Measurements from ENCODE around the gene ERCC6L.
"Not testable (repeated sequence)": the region's sequence is repeated elsewhere in the genome, so short reads cannot be mapped to it uniquely, and the experiment has no call there.

The ERCC6L gene

DNA sequence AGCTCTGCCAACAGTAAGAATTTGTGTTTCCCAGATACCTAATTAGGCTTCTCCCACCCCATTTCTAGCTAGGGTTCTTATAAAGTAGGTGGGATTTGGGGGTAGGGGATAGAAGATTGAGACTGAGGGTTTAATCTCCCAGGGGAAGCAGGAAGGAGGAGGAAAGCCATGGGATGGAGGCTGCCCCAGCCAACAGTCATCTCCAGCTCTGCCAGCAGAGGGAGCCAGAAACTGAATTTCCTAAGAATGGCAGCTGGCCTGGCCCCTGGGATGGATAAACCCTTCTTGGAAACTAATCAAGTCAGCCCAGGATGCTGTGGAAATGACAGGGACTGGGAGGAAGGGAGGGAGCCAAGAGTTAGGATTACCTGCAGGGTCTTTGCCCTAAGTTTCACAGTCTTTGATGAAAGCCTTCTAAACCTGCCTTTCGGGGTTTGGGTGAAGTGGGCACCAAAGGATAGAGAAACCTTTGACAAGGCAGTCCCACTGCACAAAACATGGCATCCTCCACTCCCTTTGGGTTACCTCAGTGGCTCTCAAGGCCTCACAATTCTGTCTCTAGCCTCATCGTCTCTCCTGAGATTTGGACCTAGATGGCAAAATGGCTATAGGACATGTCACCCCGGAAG is 6.7 kb upstream of the ERCC6L start:
- Histone ChIP-seq H3K9ac (ENCODE audit: low read depth, low read length) (no peak overlapping the region), H3K4me1 (ENCODE audit: control insufficient read depth, insufficient read depth, low read length) (no peaks in the 10 kb centered on the region), H3K4me3 (ENCODE audit: low read length) (no peak overlapping the region), H3K4me2 (ENCODE audit: low read length) (no peak overlapping the region), H3K9me3 (replicated peaks; ENCODE audit: low read length) (no peaks in the 10 kb centered on the region), H3K36me3 (ENCODE audit: insufficient read depth, low read length) (no peaks in the 10 kb centered on the region), H3K27me3 (ENCODE audit: control insufficient read depth, insufficient read depth, low read length) (peaks cover 14% of the 10 kb centered on the region)

DNA sequence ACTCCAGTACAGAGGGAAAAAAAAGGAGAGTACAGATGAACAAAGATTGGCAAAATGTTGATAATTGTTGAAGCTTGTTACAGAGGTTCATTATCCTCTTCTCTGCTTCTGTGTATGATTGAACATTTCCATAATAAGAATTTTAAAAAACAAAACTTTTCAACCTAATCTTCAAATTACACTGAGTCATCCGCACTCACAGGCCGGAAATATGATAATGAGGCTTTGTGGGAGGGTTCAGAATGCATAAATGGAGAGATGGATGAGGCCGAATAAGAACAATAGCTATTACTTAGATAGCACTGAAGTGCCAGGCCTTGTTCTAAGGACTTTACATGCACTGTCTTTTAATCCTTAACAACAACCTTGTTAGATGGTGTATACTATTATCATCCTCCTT is 4.6 kb upstream of the ERCC6L start:
- peaks cover 14% of the 10 kb centered on the region for H3K27me3 ChIP-seq (ENCODE audit: control insufficient read depth, insufficient read depth, low read length)
- H3K4me3 ChIP-seq (ENCODE audit: low read length), result no peak overlapping the region
- H3K9me3 ChIP-seq (replicated peaks; ENCODE audit: low read length), result no peaks in the 10 kb centered on the region
- peak overlapping the region; percentile 12 for H3K4me2 ChIP-seq (ENCODE audit: low read length)
- H3K9ac ChIP-seq (ENCODE audit: low read depth, low read length), result no peak overlapping the region
- no peaks in the 10 kb centered on the region for H3K4me1 ChIP-seq (ENCODE audit: control insufficient read depth, insufficient read depth, low read length)
- no peaks in the 10 kb centered on the region for H3K36me3 ChIP-seq (ENCODE audit: insufficient read depth, low read length)

- Histone ChIP-seq H3K9me3 (replicated peaks; ENCODE audit: low read length) (no peaks in the 10 kb centered on the region), H3K4me1 (ENCODE audit: control insufficient read depth, insufficient read depth, low read length) (no peaks in the 10 kb centered on the region), H3K36me3 (ENCODE audit: insufficient read depth, low read length) (no peaks in the 10 kb centered on the region), H3K27me3 (ENCODE audit: control insufficient read depth, insufficient read depth, low read length) (peaks cover 7% of the 10 kb centered on the region), H3K4me2 (ENCODE audit: low read length) (no peak overlapping the region), H3K4me3 (ENCODE audit: low read length) (no peak overlapping the region), H3K9ac (ENCODE audit: low read depth, low read length) (no peak overlapping the region)
Measured at GRCh38 chrX:72240976-72241375, 2.1 kb upstream of the ERCC6L start.

GRCh38 chrX:72238183-72238582 is 644 bp downstream of the ERCC6L start:
- Histone ChIP-seq H3K9me3 (replicated peaks; ENCODE audit: low read length) (no peaks in the 10 kb centered on the region), H3K4me3 (ENCODE audit: low read length) (peak overlapping the region; percentile 72), H3K9ac (ENCODE audit: low read depth, low read length) (peak overlapping the region; percentile 75), H3K36me3 (ENCODE audit: insufficient read depth, low read length) (no peaks in the 10 kb centered on the region), H3K4me2 (ENCODE audit: low read length) (peak overlapping the region; percentile 85), H3K4me1 (ENCODE audit: control insufficient read depth, insufficient read depth, low read length) (no peaks in the 10 kb centered on the region), H3K27me3 (ENCODE audit: control insufficient read depth, insufficient read depth, low read length) (peaks cover 11% of the 10 kb centered on the region)

DNA sequence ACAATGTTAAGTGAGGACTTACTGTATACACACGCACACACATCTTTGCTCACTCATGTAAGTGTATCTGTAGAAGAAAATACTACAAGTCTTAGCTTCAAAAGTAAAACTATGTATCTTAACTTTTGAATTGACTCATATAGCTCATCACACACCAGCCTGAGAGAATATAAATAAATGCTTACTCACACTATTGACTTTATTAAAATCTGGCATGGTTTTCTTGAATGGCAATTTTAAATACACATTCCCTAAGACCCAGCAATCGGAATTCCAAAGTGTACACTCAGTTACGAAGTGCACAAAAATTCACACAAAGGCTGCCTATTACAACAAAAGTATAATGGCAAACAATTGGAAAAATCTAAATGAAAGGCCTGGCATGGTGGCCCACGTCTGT is 2.0 kb downstream of the ERCC6L start:
- Histone ChIP-seq H3K9me3 (replicated peaks; ENCODE audit: low read length) (no peaks in the 10 kb centered on the region), H3K4me3 (ENCODE audit: low read length) (no peak overlapping the region), H3K36me3 (ENCODE audit: insufficient read depth, low read length) (no peaks in the 10 kb centered on the region), H3K9ac (ENCODE audit: low read depth, low read length) (no peak overlapping the region), H3K4me1 (ENCODE audit: control insufficient read depth, insufficient read depth, low read length) (no peaks in the 10 kb centered on the region), H3K4me2 (ENCODE audit: low read length) (no peak overlapping the region), H3K27me3 (ENCODE audit: control insufficient read depth, insufficient read depth, low read length) (peaks cover 11% of the 10 kb centered on the region)

GRCh38 chrX:72230290-72230689 is 8.5 kb downstream of the ERCC6L start:
- H3K4me2 ChIP-seq (ENCODE audit: low read length), result no peak overlapping the region
- H3K36me3 ChIP-seq (ENCODE audit: insufficient read depth, low read length), result no peaks in the 10 kb centered on the region
- peaks cover 17% of the 10 kb centered on the region for H3K27me3 ChIP-seq (ENCODE audit: control insufficient read depth, insufficient read depth, low read length)
- no peaks in the 10 kb centered on the region for H3K4me1 ChIP-seq (ENCODE audit: control insufficient read depth, insufficient read depth, low read length)
- H3K4me3 ChIP-seq (ENCODE audit: low read length), result no peak overlapping the region
- no peaks in the 10 kb centered on the region for H3K9me3 ChIP-seq (replicated peaks; ENCODE audit: low read length)
- H3K9ac ChIP-seq (ENCODE audit: low read depth, low read length), result no peak overlapping the region

- H3K9ac ChIP-seq (ENCODE audit: low read depth, low read length); H3K4me2 ChIP-seq (ENCODE audit: low read length); H3K4me3 ChIP-seq (ENCODE audit: low read length); H3K36me3 ChIP-seq (ENCODE audit: insufficient read depth, low read length); H3K27me3 ChIP-seq (ENCODE audit: control insufficient read depth, insufficient read depth, low read length); H3K4me1 ChIP-seq (ENCODE audit: control insufficient read depth, insufficient read depth, low read length); H3K9me3 ChIP-seq (replicated peaks; ENCODE audit: low read length): not testable (repeated sequence)
Measured at GRCh38 chrX:72220375-72220774, 18.5 kb downstream of the ERCC6L start.

DNA sequence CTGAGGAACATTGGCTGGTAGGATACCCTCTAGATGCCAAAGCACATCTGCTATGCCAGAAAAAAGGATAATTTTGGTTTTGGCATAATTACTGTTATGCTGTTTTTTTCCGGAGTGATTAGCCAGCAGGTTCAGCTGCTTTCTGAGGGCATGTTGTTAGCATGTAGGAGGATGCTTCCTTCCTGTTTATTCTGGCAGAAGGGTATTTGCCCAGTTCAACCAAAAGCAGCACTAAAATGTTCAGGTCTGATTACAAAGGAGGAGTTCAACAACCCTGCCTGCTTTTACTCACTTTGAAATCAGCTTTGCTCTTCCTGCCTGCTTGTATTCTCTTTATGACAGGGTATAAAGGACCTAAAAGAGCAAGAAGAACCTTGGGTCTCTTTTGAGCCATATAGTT is 21.9 kb downstream of the ERCC6L start:
- Histone ChIP-seq H3K36me3 (ENCODE audit: insufficient read depth, low read length) (no peaks in the 10 kb centered on the region), H3K4me2 (ENCODE audit: low read length) (no peak overlapping the region), H3K9me3 (replicated peaks; ENCODE audit: low read length) (no peaks in the 10 kb centered on the region), H3K4me1 (ENCODE audit: control insufficient read depth, insufficient read depth, low read length) (peaks cover 5% of the 10 kb centered on the region), H3K4me3 (ENCODE audit: low read length) (no peak overlapping the region), H3K27me3 (ENCODE audit: control insufficient read depth, insufficient read depth, low read length) (peaks cover 3% of the 10 kb centered on the region), H3K9ac (ENCODE audit: low read depth, low read length) (no peak overlapping the region)

DNA sequence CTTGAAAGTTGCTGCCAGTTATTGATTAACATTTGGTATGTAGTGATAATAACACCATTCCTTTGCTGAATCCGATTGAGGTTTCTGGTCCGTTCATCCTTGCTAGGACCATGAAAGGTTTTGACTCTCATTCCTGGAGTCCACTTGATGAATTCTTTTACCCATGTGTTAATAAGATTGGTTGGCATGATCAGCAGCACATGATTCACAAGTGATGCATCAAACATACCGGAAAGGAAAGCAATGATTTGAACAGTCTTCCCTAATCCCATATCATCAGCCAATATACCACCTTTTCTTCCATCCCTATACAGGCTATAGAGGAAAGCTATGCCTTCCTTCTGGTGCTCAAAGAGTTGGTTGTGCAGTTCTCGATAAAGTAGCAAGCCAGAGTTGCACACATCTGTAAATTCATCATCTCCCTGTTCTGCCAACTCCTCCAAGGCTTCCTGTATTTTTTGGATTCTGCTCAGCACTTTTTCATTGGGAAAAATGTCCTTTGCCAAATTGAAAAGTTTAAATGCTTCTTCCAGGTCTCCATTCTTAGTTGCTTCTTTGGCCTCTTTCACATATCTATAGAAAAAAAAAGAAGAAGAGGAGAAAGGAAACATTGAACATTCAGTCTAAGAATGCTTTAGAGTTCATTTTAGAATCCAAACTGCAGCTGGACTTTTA is 30.6 kb downstream of the ERCC6L start:
- peaks cover 3% of the 10 kb centered on the region for H3K27me3 ChIP-seq (ENCODE audit: control insufficient read depth, insufficient read depth, low read length)
- no peak overlapping the region for H3K4me3 ChIP-seq (ENCODE audit: low read length)
- no peaks in the 10 kb centered on the region for H3K36me3 ChIP-seq (ENCODE audit: insufficient read depth, low read length)
- H3K9me3 ChIP-seq (replicated peaks; ENCODE audit: low read length), result no peaks in the 10 kb centered on the region
- no peak overlapping the region for H3K4me2 ChIP-seq (ENCODE audit: low read length)
- no peak overlapping the region for H3K9ac ChIP-seq (ENCODE audit: low read depth, low read length)
- peaks cover 4% of the 10 kb centered on the region for H3K4me1 ChIP-seq (ENCODE audit: control insufficient read depth, insufficient read depth, low read length)

DNA sequence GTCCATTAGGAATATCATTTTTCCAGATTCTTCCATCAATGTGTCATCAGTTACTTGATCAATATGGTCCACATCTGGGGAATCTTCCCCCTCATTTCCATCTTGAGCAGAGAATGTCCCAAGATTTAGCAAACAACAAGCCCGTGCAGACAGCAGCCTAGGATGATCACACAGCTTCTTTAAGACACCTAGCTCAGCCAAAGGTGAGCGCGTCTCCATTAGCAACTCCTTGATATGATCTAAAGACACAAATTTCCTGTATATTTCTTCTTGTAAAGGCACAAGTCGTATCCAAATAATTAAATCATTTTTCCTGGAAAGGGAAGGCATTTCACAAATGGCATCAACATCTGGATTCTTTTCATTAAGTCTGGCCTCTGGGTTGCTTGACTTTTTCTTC is 31.5 kb downstream of the ERCC6L start:
- Histone ChIP-seq H3K9me3 (replicated peaks; ENCODE audit: low read length) (no peaks in the 10 kb centered on the region), H3K36me3 (ENCODE audit: insufficient read depth, low read length) (no peaks in the 10 kb centered on the region), H3K9ac (ENCODE audit: low read depth, low read length) (no peak overlapping the region), H3K4me3 (ENCODE audit: low read length) (no peak overlapping the region), H3K4me1 (ENCODE audit: control insufficient read depth, insufficient read depth, low read length) (peaks cover 11% of the 10 kb centered on the region), H3K4me2 (ENCODE audit: low read length) (no peak overlapping the region), H3K27me3 (ENCODE audit: control insufficient read depth, insufficient read depth, low read length) (peaks cover 1% of the 10 kb centered on the region)

DNA sequence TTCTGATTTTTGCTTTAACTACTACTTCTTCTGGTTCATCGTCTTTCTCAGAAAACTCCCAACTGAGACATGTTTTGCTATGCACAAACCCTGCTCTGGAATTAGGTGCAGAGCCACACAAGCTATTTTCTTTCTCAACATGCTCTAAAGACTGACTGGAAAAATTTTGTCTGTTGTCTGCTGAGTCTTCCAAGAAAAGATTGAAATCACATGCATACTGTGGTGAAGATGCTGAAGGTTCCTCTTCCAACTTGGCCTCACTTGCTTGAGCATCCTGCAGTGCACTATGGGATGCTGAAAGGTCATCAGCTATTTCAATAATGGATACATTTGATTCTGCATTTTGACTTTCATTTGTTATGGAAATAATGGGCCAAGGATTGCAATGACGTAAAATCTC is 33.1 kb downstream of the ERCC6L start:
- no peaks in the 10 kb centered on the region for H3K27me3 ChIP-seq (ENCODE audit: control insufficient read depth, insufficient read depth, low read length)
- H3K9ac ChIP-seq (ENCODE audit: low read depth, low read length), result no peak overlapping the region
- H3K4me3 ChIP-seq (ENCODE audit: low read length), result no peak overlapping the region
- H3K9me3 ChIP-seq (replicated peaks; ENCODE audit: low read length), result no peaks in the 10 kb centered on the region
- H3K36me3 ChIP-seq (ENCODE audit: insufficient read depth, low read length), result no peaks in the 10 kb centered on the region
- peaks cover 23% of the 10 kb centered on the region for H3K4me1 ChIP-seq (ENCODE audit: control insufficient read depth, insufficient read depth, low read length)
- no peak overlapping the region for H3K4me2 ChIP-seq (ENCODE audit: low read length)

DNA sequence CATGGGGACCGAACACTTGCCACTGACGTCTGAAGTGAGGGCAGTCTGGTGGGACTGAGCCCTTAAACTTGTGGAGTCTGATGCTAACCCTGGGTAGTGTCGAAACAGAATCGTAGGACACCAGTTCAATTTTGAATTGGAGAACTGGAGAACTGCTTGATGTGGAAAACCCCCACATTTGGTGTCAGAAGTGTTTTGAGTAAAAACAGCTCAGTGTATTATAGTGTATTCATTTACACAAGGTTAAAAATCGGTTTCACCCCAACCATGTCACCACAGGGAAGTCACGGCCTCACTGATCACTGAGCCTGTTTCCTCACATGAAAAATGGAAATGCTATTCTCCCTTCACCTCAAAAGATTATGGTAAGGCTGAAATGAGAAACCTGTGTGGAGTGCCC is 35.4 kb downstream of the ERCC6L start:
- H3K36me3 ChIP-seq (ENCODE audit: insufficient read depth, low read length), result peaks cover 7% of the 10 kb centered on the region

More for the DNA sequence above, 35.4 kb downstream of the ERCC6L start:
- no peak overlapping the region for H3K4me2 ChIP-seq (ENCODE audit: low read length)
- no peak overlapping the region for H3K4me3 ChIP-seq (ENCODE audit: low read length)
- H3K9me3 ChIP-seq (replicated peaks; ENCODE audit: low read length), result no peaks in the 10 kb centered on the region
- H3K9ac ChIP-seq (ENCODE audit: low read depth, low read length), result no peak overlapping the region
- H3K27me3 ChIP-seq (ENCODE audit: control insufficient read depth, insufficient read depth, low read length), result no peaks in the 10 kb centered on the region
- peaks cover 23% of the 10 kb centered on the region for H3K4me1 ChIP-seq (ENCODE audit: control insufficient read depth, insufficient read depth, low read length)
